Amniotic epithelial cell (primary cell): ENCODE measurements around the gene SH3YL1.
"Not testable (repeated sequence)": the region's sequence is repeated elsewhere in the genome, so short reads cannot be mapped to it uniquely, and the experiment has no call there.

Experiments
- DNase-seq: peaks from one replicate; pipeline ENCODE4 v3.0.0-alpha.2; 2010; ENCODE audit warnings: low read depth

The SH3YL1 gene

DNA sequence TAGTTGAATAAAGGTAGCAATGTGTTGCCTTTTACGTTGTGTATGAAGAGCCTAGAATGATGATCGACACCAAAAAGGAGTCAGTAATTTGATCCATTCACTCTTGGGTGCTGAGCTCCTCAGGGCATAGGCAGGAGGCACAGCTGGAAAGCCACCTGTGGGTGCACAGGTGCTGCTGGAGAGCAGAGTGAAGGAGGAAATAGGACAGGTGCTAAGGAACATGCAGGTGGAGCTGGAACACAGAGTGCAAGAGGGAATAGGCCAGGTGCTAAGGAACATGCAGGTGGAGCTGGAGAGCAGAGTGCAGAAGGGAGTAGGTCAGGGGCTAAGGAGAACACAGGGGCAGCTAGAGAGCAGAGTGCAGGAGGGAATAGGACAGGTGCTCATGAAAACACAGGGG lies 86.1 kb downstream of the SH3YL1 start:
- DNase-seq: no peak

DNA sequence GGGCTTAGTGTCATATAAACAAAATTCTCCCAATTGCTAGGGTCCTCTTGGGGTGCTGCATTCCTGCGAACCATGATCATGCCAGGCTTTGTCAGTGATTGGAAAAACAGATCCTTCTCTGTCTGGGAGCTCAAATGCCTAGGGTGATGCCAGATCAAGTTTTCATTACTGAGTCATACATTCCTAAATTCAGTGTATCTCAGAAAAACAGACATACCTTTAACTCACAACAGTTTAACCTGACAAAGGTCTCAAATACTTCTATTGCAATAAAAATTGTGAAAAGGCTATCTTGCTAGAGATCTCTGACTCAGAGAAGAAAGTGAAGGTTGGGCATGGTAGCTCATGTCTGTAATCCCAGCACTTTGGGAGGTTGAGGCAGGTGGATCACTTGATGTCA lies 86.9 kb downstream of the SH3YL1 start:
- no peak for DNase-seq

DNA sequence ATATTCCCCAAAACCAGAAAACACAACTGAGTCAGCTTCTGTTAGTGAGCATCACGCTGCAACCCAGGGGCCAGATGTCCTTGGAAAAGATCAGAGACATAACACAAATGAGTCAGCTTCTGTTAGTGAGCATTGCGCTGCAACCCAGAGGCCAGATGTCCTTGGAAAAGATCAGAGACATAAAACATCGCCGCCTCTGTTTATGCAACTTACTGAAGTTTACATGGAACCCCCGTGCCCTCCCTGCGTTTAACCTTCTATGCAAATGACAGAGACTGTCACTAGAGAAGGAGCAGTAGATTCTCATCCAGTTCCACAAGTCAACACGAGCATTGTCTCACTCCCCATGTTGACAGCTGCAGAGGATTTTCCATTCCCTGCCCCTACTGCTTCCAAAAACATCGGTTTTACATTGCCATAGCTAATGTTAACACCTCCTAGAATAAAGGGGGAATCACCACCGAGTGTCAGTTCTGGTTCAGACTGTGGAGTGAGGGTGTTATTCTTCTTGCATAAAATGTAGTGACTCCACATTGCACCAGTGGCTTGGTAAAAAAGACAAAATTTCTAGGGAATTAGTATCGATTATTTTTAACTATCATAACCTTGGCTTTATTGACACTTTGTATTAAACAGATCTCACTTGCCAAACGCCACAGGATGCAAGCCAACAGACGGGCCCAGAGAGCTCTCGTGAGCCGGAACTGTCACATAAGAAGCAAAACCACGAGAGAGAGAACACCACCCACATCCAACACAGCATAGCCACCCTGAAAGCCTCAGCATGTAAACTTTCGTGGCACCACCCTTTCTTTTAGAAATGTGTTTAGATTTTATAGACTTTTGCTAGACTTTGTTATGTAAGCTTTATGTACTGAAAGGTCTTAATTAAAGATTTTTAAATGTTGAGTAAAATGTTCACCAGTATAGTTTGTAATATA lies 87.7 kb downstream of the SH3YL1 start:
- peak; percentile 8 for DNase-seq

DNA sequence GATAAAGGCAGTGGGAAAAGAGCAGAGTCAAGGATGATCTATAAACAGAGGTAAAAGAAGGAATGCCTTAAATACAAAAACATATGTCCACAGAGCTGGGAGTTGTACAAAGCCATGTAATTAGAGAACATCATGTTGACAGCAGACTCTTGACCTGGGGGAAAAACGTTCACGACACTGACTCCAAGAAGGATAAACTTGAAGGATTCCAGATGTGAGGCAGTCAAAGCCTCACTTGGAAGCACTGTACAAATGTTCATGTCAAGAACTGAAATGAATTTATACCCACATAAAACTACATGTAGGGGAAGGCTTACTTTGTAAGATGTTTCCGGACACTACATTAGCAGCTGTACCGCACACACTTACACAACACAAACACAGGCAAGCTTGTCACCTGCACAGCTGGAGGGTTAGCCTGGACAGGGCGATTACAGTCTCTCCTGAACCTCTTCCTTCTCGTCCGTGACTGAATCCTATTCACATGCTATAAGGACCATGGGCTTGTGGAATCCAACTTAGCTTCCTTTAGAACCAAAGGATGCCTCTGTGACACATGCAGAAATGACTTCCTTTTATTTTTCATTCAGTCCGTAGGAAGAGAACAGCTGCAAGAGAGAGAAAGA lies 88.6 kb downstream of the SH3YL1 start:
- no peak for DNase-seq

DNA sequence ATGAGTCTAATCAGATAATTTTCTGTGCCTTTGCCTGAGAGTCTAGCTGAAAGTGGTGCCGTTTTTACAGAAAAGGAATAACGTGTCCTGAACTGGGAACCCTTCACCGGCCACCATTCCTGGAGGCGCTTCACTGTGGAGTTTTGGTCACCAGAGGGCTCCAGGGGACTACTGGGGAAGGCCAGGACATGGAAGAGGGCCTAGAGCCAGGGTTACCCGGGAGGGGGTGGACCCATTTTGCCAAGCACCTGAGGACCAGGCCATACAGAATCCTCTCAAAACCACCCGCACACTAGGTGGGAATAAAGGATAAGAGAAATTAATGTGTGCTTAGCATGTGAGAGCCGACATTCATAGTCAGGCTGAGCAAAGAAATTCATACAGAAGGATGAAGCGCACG lies 91.7 kb downstream of the SH3YL1 start:
- not testable (repeated sequence) for DNase-seq

DNA sequence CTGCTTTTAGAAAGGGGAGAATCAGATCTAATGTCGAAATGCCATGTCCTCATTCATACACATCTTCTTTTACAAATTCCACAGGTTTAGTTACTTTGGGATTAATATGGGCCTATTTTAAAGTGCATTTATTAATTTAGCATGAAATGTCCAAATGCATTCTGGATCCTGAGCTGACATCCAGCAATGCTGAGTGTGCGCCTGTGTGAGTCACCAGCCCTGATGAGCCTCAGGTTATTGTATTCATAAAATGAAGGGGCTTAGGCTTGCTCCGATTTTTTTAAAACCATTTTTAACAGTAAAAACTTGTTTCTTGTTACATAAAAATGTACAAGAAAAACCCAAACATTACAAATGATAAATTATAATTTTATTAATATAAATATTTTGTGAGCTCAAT lies 94.1 kb downstream of the SH3YL1 start:
- DNase-seq: no peak
